GM12878 (cell line): ENCODE data around the gene USH1C. TPM values are rescaled to one million over a fixed set of nuclear protein-coding genes. Genes with fewer than 3 reads are reported as not detected.

Experiments
- ATAC-seq: fragments of 200-7000 bp; cut with Tn5 transposase; 3 replicates; pipeline ENCODE4 v1.9.1; 2020; ENCODE audit warnings: mild to moderate bottlenecking, moderate library complexity
- BruUV-seq: library from RNA; stranded (reverse); fragments of 400-500 nt; replicated peaks from 2 replicates; lab custom pipeline; 2021; lab: Mats Ljungman, UMichigan
- CTCF ChIA-PET: fragments of 300-600 bp; sonication (Branson Sonifier 250); formaldehyde crosslinking; extraction: SDS; loops from one replicate; lab custom pipeline; 2021; ENCODE audit warnings: inconsistent platforms; lab: Yijun Ruan, JAX
- POLR2A ChIA-PET: fragments of 350-600 bp; formaldehyde crosslinking; extraction: SDS; loops from one replicate; lab custom pipeline; 2021; ENCODE audit warnings: inconsistent platforms; lab: Charles Lee
- RAD21 ChIA-PET: fragments of 300-600 bp; sonication (Branson Sonifier 250); formaldehyde crosslinking; loops from one replicate; lab custom pipeline; 2023; ENCODE audit warnings: antibody characterized with exemption; ENCODE audit not compliant: unreplicated experiment; lab: Charles Lee
- SMC1A ChIA-PET: fragments of 300-600 bp; sonication (Branson Sonifier 250); formaldehyde crosslinking; loops from one replicate; lab custom pipeline; 2023; ENCODE audit not compliant: unreplicated experiment, uncharacterized antibody; lab: Charles Lee
- DNase-seq: peaks from one replicate; pipeline ENCODE4 v3.0.0-alpha.2; 2011; ENCODE audit warnings: low read depth, low spot score
- FAIRE-seq: peaks from 3 replicates; lab custom pipeline; 2011; peaks lifted over from hg19 to GRCh38; lab: Jason Lieb, UNC
- H2AFZ ChIP-seq: 2 replicates; pipeline ENCODE4 v1.6.0; 2011; ENCODE audit warnings: low read depth, low read length, control low read depth; ENCODE audit not compliant: control insufficient read depth
- H3K27ac ChIP-seq: 2 replicates; pipeline ENCODE4 v1.5.1; 2011; ENCODE audit warnings: control low read depth; ENCODE audit not compliant: control insufficient read depth, insufficient read depth
- H3K27me3 ChIP-seq, 2 experiments: replicated peaks in 1 of 2; 2 replicates each; pipeline versions ENCODE4 v1.6.0 to v1.6.1; 2011; ENCODE audit warnings: low read length in 1 of 2; ENCODE audit not compliant: control insufficient read depth in 2 of 2, insufficient read depth in 2 of 2
- H3K36me3 ChIP-seq, 2 experiments: 2 replicates each; pipeline ENCODE4 v1.5.1; 2011; ENCODE audit warnings: low read length in 1 of 2; ENCODE audit not compliant: control insufficient read depth in 2 of 2, insufficient read depth in 2 of 2
- H3K4me1 ChIP-seq: 2 replicates; pipeline ENCODE4 v1.6.1; 2011; ENCODE audit warnings: mild to moderate bottlenecking, low read length, moderate library complexity, mixed read lengths; ENCODE audit not compliant: control insufficient read depth, insufficient read depth
- H3K4me2 ChIP-seq: 2 replicates; pipeline ENCODE4 v1.6.0; 2011; ENCODE audit warnings: control low read depth; ENCODE audit not compliant: control insufficient read depth, insufficient read depth
- H3K4me3 ChIP-seq: fragments of 200-600 bp; sonication (generic); 2 replicates; pipeline ENCODE4 v1.5.1; 2016
- H3K79me2 ChIP-seq: 2 replicates; pipeline ENCODE4 v1.6.0; 2011; ENCODE audit warnings: low read length; ENCODE audit not compliant: control insufficient read depth, insufficient read depth
- H3K9ac ChIP-seq: 2 replicates; pipeline ENCODE4 v1.8.0; 2011; ENCODE audit warnings: low read length, control low read depth, mixed read lengths; ENCODE audit not compliant: control insufficient read depth, insufficient read depth
- H3K9me3 ChIP-seq: replicated peaks from 3 replicates; pipeline ENCODE4 v1.5.1; 2011; ENCODE audit warnings: mild to moderate bottlenecking, low read length; ENCODE audit not compliant: control insufficient read depth, insufficient read depth
- H4K20me1 ChIP-seq: 2 replicates; pipeline ENCODE4 v1.6.0; 2011; ENCODE audit not compliant: control insufficient read depth, insufficient read depth
- BHLHE40 ChIP-seq, 2 experiments: fragments of 450-650 bp in 1 of 2; IDR thresholded peaks; 2 replicates each; pipeline ENCODE4 v1.6.1; 2011 to 2017; ENCODE audit warnings: low read depth in 2 of 2, borderline replicate concordance in 1 of 2, improper control_type of control experiment in 1 of 2, low read length in 1 of 2, mild to moderate bottlenecking in 1 of 2
- CHD4 ChIP-seq: fragments of 200-600 bp; sonication (generic); IDR thresholded peaks from 2 replicates; pipeline ENCODE4 v1.6.1; 2016; ENCODE audit warnings: mild to moderate bottlenecking
- KDM1A ChIP-seq: fragments of 200-600 bp; sonication (generic); IDR thresholded peaks from 2 replicates; pipeline ENCODE4 v1.6.1; 2016; ENCODE audit warnings: borderline replicate concordance
- MTA3 ChIP-seq: IDR thresholded peaks from 2 replicates; pipeline ENCODE4 v1.6.1; 2012; ENCODE audit warnings: low read length, inconsistent platforms, borderline replicate concordance
- RAD51 ChIP-seq: fragments of 450-650 bp; IDR thresholded peaks from 2 replicates; pipeline ENCODE4 v1.6.1; 2016; ENCODE audit warnings: moderate library complexity, mild to moderate bottlenecking, inconsistent platforms
- WGBS: methylation state at CpG from one replicate; pipeline ENCODE4 v1.1.6; 2016; ENCODE audit warnings: low lambda C conversion rate; ENCODE audit not compliant: insufficient replicate concordance, insufficient coverage; ENCODE audit errors: missing lambda C conversion rate; 5-methylcytosine and 5-hydroxymethylcytosine counted together
- in situ Hi-C: fragments of 300-500 bp; cut with MboI; formaldehyde crosslinking; loops from 9 replicates; pipeline ENCODE4 v1.14.3; 2018; ENCODE audit warnings: mixed read lengths
- intact Hi-C: fragments of 100-400 bp; cut with micrococcal nuclease; formaldehyde crosslinking; loops from one replicate; pipeline ENCODE4 v1.14.2; 2022; ENCODE audit not compliant: unreplicated experiment
- polyA plus RNA-seq, 11 experiments: library from polyadenylated mRNA; depleted of rRNA in 4 of 11; unstranded in 6 of 11; stranded (reverse) in 5 of 11; fragments of >200 nt; fragmentation: Nextera tagmentation in 4 of 11; fragmentation: Illumina TruSeq in 1 of 11; extraction: Ambion mirVana in 4 of 11; extraction: Trizol in 1 of 11; gene quantifications; 1 replicate in 1 of 11; 2 replicates in 10 of 11; pipeline versions ENCODE4 v1.2.1 to v1.2.3, GENCODE V29; 2011 to 2016; ENCODE audit warnings: inconsistent platforms in 2 of 11, missing spikeins in 2 of 11, low read depth in 1 of 11
- total RNA-seq, 4 experiments: library from RNA; depleted of rRNA in 3 of 4; stranded (reverse); fragments of >200 nt in 3 of 4; fragmentation: Illumina TruSeq in 1 of 4; extraction: Trizol in 1 of 4; gene quantifications; 2 replicates each; pipeline versions ENCODE4 v1.2.1 to v1.2.3, GENCODE V29; 2013 to 2021
- TF ChIP-seq, protein P1 (sequence below): fragments of 450-650 bp; IDR thresholded peaks from 2 replicates; pipeline ENCODE4 v1.6.1; 2016; ENCODE audit warnings: mild to moderate bottlenecking
- TF ChIP-seq, protein P2 (sequence below): IDR thresholded peaks from 2 replicates; pipeline ENCODE4 v1.6.1; 2012; ENCODE audit warnings: mild to moderate bottlenecking, low read depth, low read length

USH1C gene
- total and polyA plus RNA-seq, 10 of the 15 experiments (the other 5 are each of a cell fraction or from before 2014, with no cell fraction given) = not detected

DNA sequence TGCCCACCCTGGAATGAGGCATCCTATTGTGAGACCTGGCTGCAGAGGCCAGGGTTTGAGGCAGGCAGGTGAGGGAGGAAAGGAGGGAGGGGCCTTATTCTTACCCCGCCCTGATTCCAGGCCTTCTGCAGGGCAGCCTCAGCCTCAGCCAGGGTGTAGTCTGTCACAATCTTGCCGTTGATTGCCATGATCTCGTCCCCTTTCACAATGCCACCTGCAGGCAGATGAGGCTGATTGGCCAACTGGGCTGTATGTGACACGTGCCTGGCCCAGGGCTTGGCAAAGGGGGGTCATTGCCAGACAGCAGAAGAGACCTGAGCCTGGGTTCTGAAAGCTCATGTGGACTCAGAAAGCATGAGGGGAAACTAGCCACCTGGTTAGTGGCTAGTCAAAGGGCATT is 46.2 kb downstream of the USH1C start:
- no TSS peak for BruUV-seq
- H3K27ac ChIP-seq = no peak overlapping the region
- CTCF ChIA-PET = interaction anchor here (1.0 to 1.9 kb wide), 3 partner anchors 9 to 268 kb away, joined by 4 to 7 read pairs (median 4); no protein-coding TSS in a partner anchor
- H3K9me3 ChIP-seq = no peaks in the 10 kb centered on the region
- H4K20me1 ChIP-seq = no peaks in the 10 kb centered on the region
- POLR2A ChIA-PET = no interaction called here
- H3K4me1 ChIP-seq = no peaks in the 10 kb centered on the region
- RAD21 ChIA-PET = no interaction called here
- 0% methylated on average over 4 of the region's 4 CpGs for WGBS
- H3K4me3 ChIP-seq = no peak overlapping the region
- intact Hi-C loops (no loop called here), in situ Hi-C loops (no loop called here)
- no peak overlapping the region for H3K4me2 ChIP-seq
- DNase-seq = no peak
- SMC1A ChIA-PET = no interaction called here
- FAIRE-seq = no peak
- H3K79me2 ChIP-seq = no peaks in the 10 kb centered on the region
- no peaks in the 10 kb centered on the region for H3K36me3 ChIP-seq
- TF ChIP-seq, protein P1, sequence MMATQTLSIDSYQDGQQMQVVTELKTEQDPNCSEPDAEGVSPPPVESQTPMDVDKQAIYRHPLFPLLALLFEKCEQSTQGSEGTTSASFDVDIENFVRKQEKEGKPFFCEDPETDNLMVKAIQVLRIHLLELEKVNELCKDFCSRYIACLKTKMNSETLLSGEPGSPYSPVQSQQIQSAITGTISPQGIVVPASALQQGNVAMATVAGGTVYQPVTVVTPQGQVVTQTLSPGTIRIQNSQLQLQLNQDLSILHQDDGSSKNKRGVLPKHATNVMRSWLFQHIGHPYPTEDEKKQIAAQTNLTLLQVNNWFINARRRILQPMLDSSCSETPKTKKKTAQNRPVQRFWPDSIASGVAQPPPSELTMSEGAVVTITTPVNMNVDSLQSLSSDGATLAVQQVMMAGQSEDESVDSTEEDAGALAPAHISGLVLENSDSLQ = no peak
- TF ChIP-seq BHLHE40 (IDR thresholded peaks at IDR 0.05; ENCODE audit: borderline replicate concordance in 1 of 2, low read depth in 2 of 2, low read length in 1 of 2) (0 out of 4 replicates have a peak, but pooled peaks of 1 of the 2 experiments have one; percentile 10), CHD4 (no peak)
- peaks cover 0 to 5% of the 10 kb centered on the region in 2 experiments for H3K27me3 ChIP-seq
- H3K9ac ChIP-seq = no peak overlapping the region
- H2AFZ ChIP-seq = no peak overlapping the region
- ATAC-seq = no peak

DNA sequence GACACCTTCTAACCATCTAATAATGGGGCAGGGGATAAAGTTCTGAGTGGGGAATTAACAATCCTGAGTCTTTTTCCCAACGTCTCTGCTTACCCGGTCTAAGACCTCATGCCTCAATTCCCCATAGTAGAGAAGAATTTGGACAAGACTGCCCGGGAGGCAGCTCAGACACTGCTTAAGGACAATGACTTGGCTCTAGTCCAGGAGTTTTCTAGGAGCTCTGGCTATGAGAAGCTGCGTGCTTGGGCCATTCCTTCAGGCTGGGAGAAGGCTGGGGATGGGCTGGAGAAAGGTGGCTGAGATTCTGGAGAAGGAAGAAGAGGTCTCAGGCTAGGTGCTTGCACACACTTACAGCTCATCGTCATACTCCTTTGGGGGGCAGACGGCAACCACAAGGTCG is 47.8 kb downstream of the USH1C start:
- no peak for TF ChIP-seq KDM1A
- TF ChIP-seq MTA3 = no peak
- no peak for TF ChIP-seq RAD51
- TF ChIP-seq, protein P2, sequence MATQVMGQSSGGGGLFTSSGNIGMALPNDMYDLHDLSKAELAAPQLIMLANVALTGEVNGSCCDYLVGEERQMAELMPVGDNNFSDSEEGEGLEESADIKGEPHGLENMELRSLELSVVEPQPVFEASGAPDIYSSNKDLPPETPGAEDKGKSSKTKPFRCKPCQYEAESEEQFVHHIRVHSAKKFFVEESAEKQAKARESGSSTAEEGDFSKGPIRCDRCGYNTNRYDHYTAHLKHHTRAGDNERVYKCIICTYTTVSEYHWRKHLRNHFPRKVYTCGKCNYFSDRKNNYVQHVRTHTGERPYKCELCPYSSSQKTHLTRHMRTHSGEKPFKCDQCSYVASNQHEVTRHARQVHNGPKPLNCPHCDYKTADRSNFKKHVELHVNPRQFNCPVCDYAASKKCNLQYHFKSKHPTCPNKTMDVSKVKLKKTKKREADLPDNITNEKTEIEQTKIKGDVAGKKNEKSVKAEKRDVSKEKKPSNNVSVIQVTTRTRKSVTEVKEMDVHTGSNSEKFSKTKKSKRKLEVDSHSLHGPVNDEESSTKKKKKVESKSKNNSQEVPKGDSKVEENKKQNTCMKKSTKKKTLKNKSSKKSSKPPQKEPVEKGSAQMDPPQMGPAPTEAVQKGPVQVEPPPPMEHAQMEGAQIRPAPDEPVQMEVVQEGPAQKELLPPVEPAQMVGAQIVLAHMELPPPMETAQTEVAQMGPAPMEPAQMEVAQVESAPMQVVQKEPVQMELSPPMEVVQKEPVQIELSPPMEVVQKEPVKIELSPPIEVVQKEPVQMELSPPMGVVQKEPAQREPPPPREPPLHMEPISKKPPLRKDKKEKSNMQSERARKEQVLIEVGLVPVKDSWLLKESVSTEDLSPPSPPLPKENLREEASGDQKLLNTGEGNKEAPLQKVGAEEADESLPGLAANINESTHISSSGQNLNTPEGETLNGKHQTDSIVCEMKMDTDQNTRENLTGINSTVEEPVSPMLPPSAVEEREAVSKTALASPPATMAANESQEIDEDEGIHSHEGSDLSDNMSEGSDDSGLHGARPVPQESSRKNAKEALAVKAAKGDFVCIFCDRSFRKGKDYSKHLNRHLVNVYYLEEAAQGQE = no peak
- ChIA-PET POLR2A (no interaction called here), RAD21 (no interaction called here), CTCF (interaction anchor here (1.3 kb wide), 1 partner anchor 113 kb away, joined by 5 read pairs; no protein-coding TSS in a partner anchor), SMC1A (no interaction called here)
- peaks cover 0 to 5% of the 10 kb centered on the region in 2 experiments for H3K27me3 ChIP-seq
- DNase-seq (no peak), FAIRE-seq (no peak), ATAC-seq (no peak)
- intact Hi-C loops = no loop called here
- H4K20me1 ChIP-seq = no peaks in the 10 kb centered on the region
- whole genome bisulfite sequencing = 26% methylated on average over 7 of the region's 7 CpGs
- no peak overlapping the region for H2AFZ ChIP-seq
- no peaks in the 10 kb centered on the region for H3K36me3 ChIP-seq
- BruUV-seq = no TSS peak
- H3K9me3 ChIP-seq = no peaks in the 10 kb centered on the region
- no peak overlapping the region for H3K9ac ChIP-seq
- H3K4me2 ChIP-seq = no peak overlapping the region
- in situ Hi-C loops = no loop called here
- no peak overlapping the region for H3K4me3 ChIP-seq
- no peaks in the 10 kb centered on the region for H3K79me2 ChIP-seq
- H3K27ac ChIP-seq = no peak overlapping the region
- H3K4me1 ChIP-seq = no peaks in the 10 kb centered on the region
